Endothelial cell of umbilical vein (primary cell): ENCODE measurements around the gene MXD4. TPM values are rescaled to one million over a fixed set of nuclear protein-coding genes. Genes with fewer than 3 reads are reported as not detected.

Source experiments
- BruUV-seq: library from RNA; stranded (reverse); fragments of 400-500 nt; replicated peaks from 2 replicates; lab custom pipeline; 2021; lab: Mats Ljungman, UMichigan
- CTCF ChIA-PET: fragments of 300-600, 350-600 bp; sonication (Branson Sonifier 250); formaldehyde crosslinking; loops from one replicate; lab custom pipeline; 2021; ENCODE audit warnings: antibody characterized with exemption, inconsistent platforms; lab: Charles Lee
- POLR2A ChIA-PET: fragments of 300-600, 350-600 bp; sonication (Branson Sonifier 250); formaldehyde crosslinking; loops from one replicate; lab custom pipeline; 2021; ENCODE audit warnings: antibody characterized with exemption, inconsistent platforms; lab: Charles Lee
- DNase-seq: peaks from one replicate; pipeline ENCODE4 v3.0.0-alpha.2; 2011; ENCODE audit warnings: low read depth, low spot score
- FAIRE-seq: peaks from 2 replicates; lab custom pipeline; 2011; peaks lifted over from hg19 to GRCh38; lab: Jason Lieb, UNC
- H2AFZ ChIP-seq: 2 replicates; pipeline ENCODE4 v1.6.0; 2012; ENCODE audit warnings: low read depth, low read length, control low read depth, inconsistent platforms
- H3K27ac ChIP-seq: 2 replicates; pipeline ENCODE4 v1.5.1; 2011; ENCODE audit warnings: low read depth, mild to moderate bottlenecking, control low read depth, low read length, moderate library complexity; ENCODE audit not compliant: insufficient read depth
- H3K27me3 ChIP-seq, 2 experiments: 2 replicates each; pipeline versions ENCODE4 v1.6.0 to v1.6.1; 2011; ENCODE audit warnings: low read length in 2 of 2, mixed read lengths in 1 of 2; ENCODE audit not compliant: control insufficient read depth in 2 of 2, insufficient read depth in 2 of 2
- H3K36me3 ChIP-seq, 2 experiments: 2 replicates in 1 of 2; 3 replicates in 1 of 2; pipeline ENCODE4 v1.5.1; 2011; ENCODE audit warnings: low read length in 2 of 2, mild to moderate bottlenecking in 1 of 2, moderate library complexity in 1 of 2; ENCODE audit not compliant: control insufficient read depth in 2 of 2, insufficient read depth in 2 of 2; ENCODE audit errors: extremely low read depth in 1 of 2
- H3K4me1 ChIP-seq: 3 replicates; pipeline ENCODE4 v1.5.1; 2011; ENCODE audit warnings: mild to moderate bottlenecking, low read length; ENCODE audit not compliant: control insufficient read depth, insufficient read depth; ENCODE audit errors: extremely low read depth
- H3K4me2 ChIP-seq: 2 replicates; pipeline ENCODE4 v1.6.1; 2011; ENCODE audit warnings: low read length, control low read depth, mixed read lengths; ENCODE audit not compliant: insufficient read depth
- H3K4me3 ChIP-seq, 3 experiments: fragments of 200-600 bp in 1 of 3; sonication (generic), shearing (Covaris generic) in 1 of 3; replicated peaks in 1 of 3; 2 replicates each; pipeline ENCODE4 v1.5.1; 2011 to 2016; ENCODE audit warnings: control low read depth in 3 of 3, low read length in 3 of 3, mild to moderate bottlenecking in 2 of 3, inconsistent platforms in 1 of 3, low read depth in 1 of 3, moderate library complexity in 1 of 3; ENCODE audit not compliant: insufficient read depth in 1 of 3
- H3K79me2 ChIP-seq: 2 replicates; pipeline ENCODE4 v1.6.0; 2012; ENCODE audit warnings: low read length, inconsistent platforms; ENCODE audit not compliant: control insufficient read depth, insufficient read depth
- H3K9ac ChIP-seq: replicated peaks from 2 replicates; pipeline ENCODE3; 2011; ENCODE audit warnings: low read length, control low read depth; ENCODE audit not compliant: insufficient read depth; ENCODE audit errors: extremely low read depth
- H3K9me1 ChIP-seq: replicated peaks from 3 replicates; pipeline ENCODE4 v1.6.0; 2011; ENCODE audit warnings: mild to moderate bottlenecking, low read length; ENCODE audit not compliant: control insufficient read depth, insufficient read depth; ENCODE audit errors: extremely low read depth
- H3K9me3 ChIP-seq: replicated peaks from 2 replicates; pipeline ENCODE4 v1.5.1; 2012; ENCODE audit warnings: low read length, inconsistent platforms; ENCODE audit not compliant: control insufficient read depth, insufficient read depth
- H4K20me1 ChIP-seq: replicated peaks from 2 replicates; pipeline ENCODE3; 2011; ENCODE audit warnings: mild to moderate bottlenecking, low read length; ENCODE audit not compliant: control insufficient read depth, insufficient read depth; ENCODE audit errors: extremely low read depth
- EZH2 ChIP-seq: IDR thresholded peaks from 2 replicates; pipeline ENCODE4 v1.6.1; 2012; ENCODE audit warnings: borderline replicate concordance, low read depth, mild to moderate bottlenecking, moderate library complexity, low read length, inconsistent platforms; ENCODE audit not compliant: severe bottlenecking
- FOS ChIP-seq: IDR thresholded peaks from 2 replicates; pipeline ENCODE4 v1.6.1; 2011; ENCODE audit warnings: mild to moderate bottlenecking, low read length, moderate library complexity, borderline replicate concordance; ENCODE audit not compliant: insufficient read depth
- GATA2 ChIP-seq: IDR thresholded peaks from 2 replicates; pipeline ENCODE4 v1.7.0; 2011; ENCODE audit warnings: low read depth, mild to moderate bottlenecking, moderate library complexity, mixed read lengths, low read length; ENCODE audit not compliant: insufficient read length, insufficient read depth
- JUN ChIP-seq: IDR thresholded peaks from 2 replicates; pipeline ENCODE4 v1.6.1; 2011; ENCODE audit warnings: borderline replicate concordance, low read depth; ENCODE audit not compliant: insufficient read length, insufficient read depth
- MYC ChIP-seq: IDR thresholded peaks from one replicate; pipeline ENCODE4 v1.6.1; 2011; ENCODE audit warnings: mild to moderate bottlenecking, low read depth, low read length
- POLR2A ChIP-seq: IDR thresholded peaks from 2 replicates; pipeline ENCODE4 v1.6.1; 2012; ENCODE audit warnings: low read depth, mild to moderate bottlenecking, control low read depth, low read length
- POLR2AphosphoS5 ChIP-seq: IDR thresholded peaks from 2 replicates; pipeline ENCODE4 v1.6.1; 2012; ENCODE audit warnings: low read depth, mild to moderate bottlenecking, control low read depth, low read length, moderate library complexity; ENCODE audit not compliant: insufficient read depth
- dilution Hi-C: fragments of 300-500 bp; cut with MboI; formaldehyde crosslinking; loops from one replicate; pipeline ENCODE4 v1.15.0; 2019; ENCODE audit warnings: low sequenced_read_pairs; ENCODE audit not compliant: extremely low pct_ligation_motif_present
- intact Hi-C: fragments of 100-400 bp; cut with micrococcal nuclease; formaldehyde crosslinking; loops from one replicate; pipeline ENCODE4 v1.10.0; 2022
- polyA plus RNA-seq, 4 experiments: library from polyadenylated mRNA; depleted of rRNA in 3 of 4; stranded (reverse) in 3 of 4; unstranded in 1 of 4; fragments of >200 nt; gene quantifications; 2 replicates each; pipeline versions ENCODE4 v1.2.1 to v1.2.3, GENCODE V29; 2011 to 2012; ENCODE audit warnings: missing spikeins in 1 of 4
- total RNA-seq: library from RNA; stranded (reverse); gene quantifications from 2 replicates; pipeline ENCODE4 v1.2.3, GENCODE V29; 2021
- TF ChIP-seq, protein P1 (sequence below), 2 donors: IDR thresholded peaks; 1 replicate in 1 of 2; 2 replicates in 1 of 2; pipeline ENCODE4 v1.5.1; 2011; ENCODE audit warnings: low read length in 2 of 2, mild to moderate bottlenecking in 2 of 2, moderate library complexity in 2 of 2, control low read depth in 1 of 2, inconsistent platforms in 1 of 2, low read depth in 1 of 2; ENCODE audit not compliant: insufficient read depth in 1 of 2; ENCODE audit errors: extremely low read depth in 1 of 2
- TF ChIP-seq, protein P2 (sequence below): IDR thresholded peaks from 2 replicates; pipeline ENCODE4 v1.6.1; 2011; ENCODE audit not compliant: insufficient read depth, insufficient read length

MXD4 gene
- total and polyA plus RNA-seq, 2 donors (not counting 3 experiments of a cell fraction or from before 2014, with no cell fraction given): 62.7 to 74.1 TPM

DNA sequence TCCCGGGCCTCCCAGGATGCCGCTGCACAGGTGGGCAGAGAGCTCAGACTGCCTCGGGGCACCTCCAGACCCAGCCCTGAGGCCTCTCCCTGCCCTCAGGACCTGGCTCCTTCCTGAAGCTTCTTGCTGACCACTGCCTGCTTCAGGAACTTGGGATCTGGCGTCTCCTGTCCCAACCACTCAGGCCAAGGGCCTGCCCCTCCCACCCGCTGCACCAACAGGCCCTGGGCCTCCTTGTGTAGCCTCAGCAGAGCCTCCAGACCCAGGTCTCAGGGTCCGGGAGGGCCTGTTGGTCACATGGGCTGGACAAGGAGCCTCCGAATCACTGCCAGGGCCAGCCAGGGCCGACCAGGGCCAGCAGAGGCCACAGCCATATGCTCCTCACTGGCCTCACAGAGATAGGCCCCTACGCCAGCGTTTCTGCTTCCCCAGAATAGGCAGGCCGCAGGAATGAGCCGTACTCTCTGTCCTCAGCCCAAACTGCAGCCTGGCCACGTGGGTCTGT lies 2.8 kb downstream of the MXD4 start:
- H3K27ac ChIP-seq: no peak overlapping the region
- intact Hi-C loops: no loop called here
- dilution Hi-C loops: no loop called here
- POLR2A ChIA-PET: no interaction called here
- no peak overlapping the region for H2AFZ ChIP-seq
- no peak overlapping the region for H3K4me2 ChIP-seq
- no peaks in the 10 kb centered on the region for H4K20me1 ChIP-seq
- H3K9me3 ChIP-seq: no peaks in the 10 kb centered on the region
- H3K4me3 ChIP-seq: no peak overlapping the region
- H3K4me1 ChIP-seq: peaks cover 26% of the 10 kb centered on the region
- FAIRE-seq: no peak
- CTCF ChIA-PET: no interaction called here
- H3K9ac ChIP-seq: no peak overlapping the region
- peaks cover 0 to 25% of the 10 kb centered on the region in 2 experiments for H3K36me3 ChIP-seq
- DNase-seq: no peak
- peaks cover 15% of the 10 kb centered on the region for H3K79me2 ChIP-seq
- no peaks in the 10 kb centered on the region for H3K27me3 ChIP-seq
- no TSS peak for BruUV-seq
- no peaks in the 10 kb centered on the region for H3K9me1 ChIP-seq
- TF ChIP-seq FOS (no peak), JUN (no peak), GATA2 (no peak), EZH2 (no peak), POLR2A (no peak), MYC (no peak), POLR2AphosphoS5 (no peak)
- TF ChIP-seq, protein P1, sequence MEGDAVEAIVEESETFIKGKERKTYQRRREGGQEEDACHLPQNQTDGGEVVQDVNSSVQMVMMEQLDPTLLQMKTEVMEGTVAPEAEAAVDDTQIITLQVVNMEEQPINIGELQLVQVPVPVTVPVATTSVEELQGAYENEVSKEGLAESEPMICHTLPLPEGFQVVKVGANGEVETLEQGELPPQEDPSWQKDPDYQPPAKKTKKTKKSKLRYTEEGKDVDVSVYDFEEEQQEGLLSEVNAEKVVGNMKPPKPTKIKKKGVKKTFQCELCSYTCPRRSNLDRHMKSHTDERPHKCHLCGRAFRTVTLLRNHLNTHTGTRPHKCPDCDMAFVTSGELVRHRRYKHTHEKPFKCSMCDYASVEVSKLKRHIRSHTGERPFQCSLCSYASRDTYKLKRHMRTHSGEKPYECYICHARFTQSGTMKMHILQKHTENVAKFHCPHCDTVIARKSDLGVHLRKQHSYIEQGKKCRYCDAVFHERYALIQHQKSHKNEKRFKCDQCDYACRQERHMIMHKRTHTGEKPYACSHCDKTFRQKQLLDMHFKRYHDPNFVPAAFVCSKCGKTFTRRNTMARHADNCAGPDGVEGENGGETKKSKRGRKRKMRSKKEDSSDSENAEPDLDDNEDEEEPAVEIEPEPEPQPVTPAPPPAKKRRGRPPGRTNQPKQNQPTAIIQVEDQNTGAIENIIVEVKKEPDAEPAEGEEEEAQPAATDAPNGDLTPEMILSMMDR (IDR thresholded peaks at IDR 0.05; ENCODE audit: extremely low read depth in 1 of 2, insufficient read depth in 1 of 2, low read depth in 1 of 2, low read length in 2 of 2): no peak
- TF ChIP-seq, protein P2, sequence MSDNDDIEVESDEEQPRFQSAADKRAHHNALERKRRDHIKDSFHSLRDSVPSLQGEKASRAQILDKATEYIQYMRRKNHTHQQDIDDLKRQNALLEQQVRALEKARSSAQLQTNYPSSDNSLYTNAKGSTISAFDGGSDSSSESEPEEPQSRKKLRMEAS: no peak
